Effector memory CD4-positive, alpha-beta T cell (primary cell): ENCODE data around the gene LIMS2.

Experiments used
- DNase-seq, 3 donors: peaks; one replicate each; pipeline ENCODE4 v3.0.0-alpha.2; 2020
- H3K27ac ChIP-seq: 2 replicates; pipeline ENCODE4 v1.7.0; 2013; ENCODE audit warnings: mild to moderate bottlenecking, low read length, moderate library complexity; ENCODE audit not compliant: insufficient read depth, poor library complexity, severe bottlenecking
- H3K27me3 ChIP-seq: replicated peaks from 2 replicates; pipeline ENCODE4 v1.7.0; 2013; ENCODE audit warnings: mild to moderate bottlenecking, low read length; ENCODE audit not compliant: insufficient read depth, control insufficient read depth, poor library complexity, severe bottlenecking
- H3K36me3 ChIP-seq: 2 replicates; pipeline ENCODE4 v1.7.0; 2013; ENCODE audit warnings: mild to moderate bottlenecking, low read length, moderate library complexity; ENCODE audit not compliant: control insufficient read depth, insufficient read depth
- H3K4me1 ChIP-seq: 2 replicates; pipeline ENCODE4 v1.7.0; 2013; ENCODE audit warnings: low read length, mild to moderate bottlenecking; ENCODE audit not compliant: control insufficient read depth, insufficient read depth, poor library complexity, severe bottlenecking
- H3K4me3 ChIP-seq: 2 replicates; pipeline ENCODE4 v1.7.0; 2013; ENCODE audit warnings: low read length, low read depth, mild to moderate bottlenecking; ENCODE audit not compliant: insufficient read depth, poor library complexity, severe bottlenecking
- H3K9me3 ChIP-seq: 2 replicates; pipeline ENCODE4 v1.7.0; 2013; ENCODE audit warnings: mild to moderate bottlenecking, low read length, moderate library complexity; ENCODE audit not compliant: control insufficient read depth

The LIMS2 gene

DNA sequence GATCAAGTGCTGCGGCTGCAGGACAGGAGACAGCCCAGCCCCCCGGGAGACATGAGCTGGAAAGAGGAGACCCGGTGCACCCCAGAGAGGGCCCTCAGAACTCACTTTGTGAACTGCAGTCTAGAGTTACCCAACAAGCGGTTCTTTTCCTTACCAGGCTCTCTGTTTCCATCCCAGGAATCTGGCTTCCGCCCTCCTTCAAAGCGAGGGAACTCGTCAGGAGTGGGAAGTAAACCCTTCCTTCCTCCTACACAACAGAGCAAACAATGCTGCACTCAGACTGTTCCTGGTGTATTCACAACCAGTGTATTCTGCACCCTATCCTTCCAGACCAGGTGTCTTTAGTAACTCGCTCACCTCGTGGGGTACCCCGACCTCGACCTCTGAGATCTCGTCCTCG, 34.0 kb upstream of the LIMS2 start:
- no peak for DNase-seq
- Histone ChIP-seq H3K4me1 (peaks cover under 1% of the 10 kb centered on the region), H3K27ac (no peak overlapping the region), H3K36me3 (peaks cover 38% of the 10 kb centered on the region), H3K9me3 (no peaks in the 10 kb centered on the region), H3K4me3 (no peak overlapping the region), H3K27me3 (no peaks in the 10 kb centered on the region)

DNA sequence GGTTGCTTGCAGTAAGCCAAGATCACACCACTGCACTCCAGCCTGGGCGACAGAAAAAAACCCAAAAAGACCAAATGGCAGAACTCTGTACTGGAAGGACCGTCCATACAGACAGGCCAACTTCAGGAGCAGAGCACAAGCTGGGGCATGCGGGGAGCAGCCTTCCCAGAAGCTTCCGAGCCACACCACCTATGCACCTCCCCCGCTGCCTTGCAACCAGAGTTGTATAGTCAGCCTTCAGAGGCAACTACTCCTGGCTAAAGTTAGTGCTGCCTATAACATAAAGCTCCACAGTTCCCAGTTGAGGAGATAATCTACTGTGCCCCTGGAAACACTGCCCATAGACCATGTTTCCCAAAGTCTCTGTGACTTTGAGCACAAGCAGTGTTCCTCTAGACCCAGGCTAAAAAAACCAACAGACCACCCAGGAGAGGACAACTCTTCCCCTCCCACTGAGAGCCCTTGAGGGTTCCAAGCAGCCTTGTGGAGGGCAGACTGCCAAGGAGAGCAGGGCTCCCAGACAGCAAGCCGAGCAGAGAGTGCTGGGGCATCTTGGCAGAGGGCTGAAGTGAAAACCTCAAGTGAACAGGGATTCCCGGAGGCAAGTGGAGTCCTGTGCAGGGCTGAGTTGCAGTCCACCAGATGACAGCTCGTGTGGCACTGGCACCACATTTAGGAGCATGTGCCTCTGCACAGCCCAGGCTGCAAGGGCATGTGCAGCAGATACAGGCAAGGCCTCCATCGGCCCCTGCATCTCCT, 32.7 kb upstream of the LIMS2 start:
- no peak overlapping the region for H3K4me3 ChIP-seq
- H3K27ac ChIP-seq, result no peak overlapping the region
- H3K27me3 ChIP-seq, result no peaks in the 10 kb centered on the region
- DNase-seq, result no peak
- H3K9me3 ChIP-seq, result no peaks in the 10 kb centered on the region
- H3K36me3 ChIP-seq, result peaks cover 38% of the 10 kb centered on the region
- H3K4me1 ChIP-seq, result peaks cover 10% of the 10 kb centered on the region

DNA sequence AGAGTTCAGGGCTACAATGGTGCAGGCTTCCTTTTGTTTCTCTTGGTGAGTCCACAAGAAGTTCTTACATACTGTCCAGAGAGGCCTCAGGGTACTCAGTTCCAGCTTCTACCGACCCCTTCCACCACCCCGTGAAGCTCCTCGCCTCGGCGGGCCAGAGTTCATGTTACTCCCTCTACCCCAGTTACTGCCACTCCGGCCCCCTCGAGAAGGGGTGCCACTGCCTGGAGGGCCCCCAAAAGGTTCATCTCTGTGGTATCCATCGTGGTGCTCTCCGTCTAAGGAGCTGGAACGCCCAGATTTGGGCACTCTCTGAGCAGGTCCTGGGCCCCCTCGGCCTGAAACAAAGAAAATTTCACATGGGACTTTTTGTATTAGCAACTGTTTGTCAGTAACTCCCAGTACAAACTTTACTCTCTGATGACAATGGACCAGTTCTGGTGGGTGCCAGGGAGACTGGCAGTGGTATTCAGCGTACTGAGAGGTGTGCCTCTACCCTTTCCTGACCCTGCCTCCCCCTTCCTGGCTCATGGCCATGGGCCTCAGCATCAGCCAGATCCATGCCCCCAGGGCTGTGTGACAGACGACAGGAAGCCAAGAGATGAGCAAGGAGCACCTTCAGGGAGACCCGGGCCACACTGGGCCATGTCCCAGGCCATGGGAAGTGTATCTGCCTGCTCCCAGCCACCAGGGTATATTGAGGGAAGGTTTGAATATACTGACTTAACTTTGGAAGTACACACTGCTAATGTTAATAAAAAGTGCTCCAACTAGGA, 31.1 kb upstream of the LIMS2 start:
- Histone ChIP-seq H3K27ac (no peak overlapping the region), H3K27me3 (no peaks in the 10 kb centered on the region), H3K9me3 (no peaks in the 10 kb centered on the region), H3K4me1 (peaks cover 18% of the 10 kb centered on the region), H3K36me3 (peaks cover 38% of the 10 kb centered on the region), H3K4me3 (no peak overlapping the region)
- no peak for DNase-seq

DNA sequence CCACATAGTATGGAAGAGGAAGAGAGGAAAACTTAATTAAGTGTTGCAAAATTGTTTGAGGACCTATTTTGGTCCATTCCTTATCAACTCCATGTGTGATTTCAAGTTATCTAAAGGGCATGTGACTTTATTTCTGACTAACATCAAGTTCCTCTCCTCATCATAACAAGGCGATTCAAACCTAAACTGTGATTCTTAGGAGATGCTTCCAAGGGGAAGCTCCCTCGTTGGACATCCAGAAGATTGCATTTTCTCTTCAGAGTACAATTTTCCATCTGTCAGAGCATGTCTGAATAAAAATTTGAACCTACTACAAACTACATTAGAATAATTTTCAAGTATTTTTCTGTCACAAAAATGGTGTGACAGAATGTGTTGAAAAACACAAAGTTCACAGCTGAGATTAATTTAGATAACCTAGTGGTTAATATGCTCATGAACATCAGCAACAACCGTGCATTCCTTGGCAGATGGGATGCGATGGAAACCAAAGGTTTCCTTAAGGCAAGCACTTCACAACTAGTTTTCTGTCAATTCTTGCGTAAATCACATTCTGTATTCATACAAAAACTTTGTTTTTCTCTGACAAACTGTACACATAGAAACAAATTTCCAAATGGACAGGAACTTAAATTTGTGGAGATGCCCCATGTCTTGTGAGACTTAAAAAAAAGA, 30.2 kb upstream of the LIMS2 start:
- Histone ChIP-seq H3K9me3 (no peaks in the 10 kb centered on the region), H3K27ac (no peak overlapping the region), H3K36me3 (peaks cover 38% of the 10 kb centered on the region), H3K27me3 (no peaks in the 10 kb centered on the region), H3K4me1 (peaks cover 24% of the 10 kb centered on the region), H3K4me3 (no peak overlapping the region)
- DNase-seq, result no peak

DNA sequence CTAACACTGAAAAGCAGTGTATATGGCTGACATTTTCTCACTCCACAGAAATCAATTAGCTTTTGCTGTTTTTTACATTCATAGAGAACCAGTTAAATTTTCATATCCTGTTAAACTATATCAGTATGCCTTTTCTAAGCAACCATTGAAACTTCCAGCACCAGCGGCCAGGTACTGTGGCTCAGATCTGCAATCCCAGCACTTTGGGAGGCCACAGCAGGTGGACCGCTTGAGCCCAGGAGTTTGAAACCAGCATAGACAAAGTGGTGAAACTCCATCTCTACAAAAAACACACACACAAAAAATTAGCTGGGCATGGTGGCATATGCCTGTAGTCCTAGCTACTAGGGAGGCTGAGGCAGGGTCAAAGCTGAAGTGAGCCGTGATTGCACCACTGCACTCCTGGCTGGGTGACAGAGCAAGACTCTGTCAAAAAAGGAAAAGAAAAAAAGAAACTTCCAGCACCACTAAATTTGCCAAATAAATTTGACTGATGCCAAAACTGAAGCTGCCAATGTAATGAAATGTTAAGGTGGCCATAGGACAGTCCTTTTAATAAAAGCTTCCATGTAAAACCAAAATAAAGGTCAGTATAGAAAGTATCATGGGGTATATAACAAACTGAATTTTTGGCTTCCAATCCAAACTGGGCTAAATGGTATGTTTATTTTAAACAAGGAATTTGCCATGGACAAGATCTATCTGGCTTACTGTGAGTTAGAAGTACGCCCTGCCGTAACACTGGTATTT, 29.5 kb upstream of the LIMS2 start:
- H3K36me3 ChIP-seq, result peaks cover 38% of the 10 kb centered on the region
- H3K4me3 ChIP-seq, result no peak overlapping the region
- peaks cover 25% of the 10 kb centered on the region for H3K4me1 ChIP-seq
- no peak overlapping the region for H3K27ac ChIP-seq
- H3K27me3 ChIP-seq, result no peaks in the 10 kb centered on the region
- DNase-seq, result no peak
- no peaks in the 10 kb centered on the region for H3K9me3 ChIP-seq

DNA sequence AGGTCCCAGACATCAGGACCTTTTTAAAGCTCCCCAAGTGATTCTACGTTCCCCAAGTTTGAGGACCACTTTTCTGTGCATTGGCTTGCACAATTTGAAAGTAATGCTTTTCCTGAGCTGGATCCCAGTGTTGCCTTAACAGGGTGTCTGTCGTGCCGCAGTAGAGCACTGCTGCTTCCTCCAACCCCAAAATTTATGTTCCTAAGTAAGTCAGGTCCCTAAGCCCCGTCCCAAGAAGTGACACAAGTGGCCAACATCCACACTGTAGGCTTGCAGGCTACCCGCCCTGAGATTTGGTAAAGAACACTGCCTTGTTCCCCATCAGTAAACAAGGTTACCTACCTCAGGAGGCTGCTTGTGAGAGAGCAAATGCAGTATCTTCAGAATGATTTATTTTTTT, 28.0 kb upstream of the LIMS2 start:
- no peaks in the 10 kb centered on the region for H3K9me3 ChIP-seq
- H3K27me3 ChIP-seq, result no peaks in the 10 kb centered on the region
- H3K4me3 ChIP-seq, result no peak overlapping the region
- DNase-seq, result no peak
- peaks cover 24% of the 10 kb centered on the region for H3K36me3 ChIP-seq
- H3K27ac ChIP-seq, result peak overlapping the region; percentile 26
- H3K4me1 ChIP-seq, result peaks cover 25% of the 10 kb centered on the region

DNA sequence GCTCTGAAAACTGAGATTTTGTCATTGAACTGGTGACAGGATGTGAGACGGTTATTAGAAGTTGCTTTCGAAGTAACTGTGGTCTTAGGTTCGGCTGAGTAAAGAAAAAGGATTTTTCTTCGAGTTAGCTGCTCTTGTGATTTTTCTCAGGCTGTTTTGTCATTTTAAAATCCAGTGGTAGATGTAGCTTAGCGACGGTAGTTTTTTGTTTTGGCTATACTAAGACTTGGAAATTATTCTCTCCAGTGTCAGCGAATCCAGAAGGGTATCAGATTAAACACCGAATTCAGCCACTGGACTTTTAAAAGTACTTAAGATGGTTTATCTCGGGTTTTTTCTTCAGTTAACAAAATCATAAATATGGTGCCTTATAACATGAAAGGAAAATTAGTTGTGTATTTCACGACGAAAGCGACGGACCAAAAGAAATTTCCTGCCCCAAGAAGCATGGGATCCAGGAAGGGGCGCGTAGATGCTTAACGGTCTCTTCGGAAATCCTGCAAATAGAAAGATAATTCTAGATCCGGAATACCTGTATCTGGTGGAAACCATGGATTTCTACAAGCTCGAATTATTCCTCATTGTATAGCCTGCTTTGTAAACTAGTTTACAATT, 27.2 kb upstream of the LIMS2 start:
- Histone ChIP-seq H3K36me3 (peaks cover 19% of the 10 kb centered on the region), H3K27me3 (no peaks in the 10 kb centered on the region), H3K27ac (peak overlapping the region; percentile 84), H3K4me3 (peak overlapping the region; percentile 44), H3K9me3 (no peaks in the 10 kb centered on the region), H3K4me1 (peaks cover 25% of the 10 kb centered on the region)
- DNase-seq, result no peak

DNA sequence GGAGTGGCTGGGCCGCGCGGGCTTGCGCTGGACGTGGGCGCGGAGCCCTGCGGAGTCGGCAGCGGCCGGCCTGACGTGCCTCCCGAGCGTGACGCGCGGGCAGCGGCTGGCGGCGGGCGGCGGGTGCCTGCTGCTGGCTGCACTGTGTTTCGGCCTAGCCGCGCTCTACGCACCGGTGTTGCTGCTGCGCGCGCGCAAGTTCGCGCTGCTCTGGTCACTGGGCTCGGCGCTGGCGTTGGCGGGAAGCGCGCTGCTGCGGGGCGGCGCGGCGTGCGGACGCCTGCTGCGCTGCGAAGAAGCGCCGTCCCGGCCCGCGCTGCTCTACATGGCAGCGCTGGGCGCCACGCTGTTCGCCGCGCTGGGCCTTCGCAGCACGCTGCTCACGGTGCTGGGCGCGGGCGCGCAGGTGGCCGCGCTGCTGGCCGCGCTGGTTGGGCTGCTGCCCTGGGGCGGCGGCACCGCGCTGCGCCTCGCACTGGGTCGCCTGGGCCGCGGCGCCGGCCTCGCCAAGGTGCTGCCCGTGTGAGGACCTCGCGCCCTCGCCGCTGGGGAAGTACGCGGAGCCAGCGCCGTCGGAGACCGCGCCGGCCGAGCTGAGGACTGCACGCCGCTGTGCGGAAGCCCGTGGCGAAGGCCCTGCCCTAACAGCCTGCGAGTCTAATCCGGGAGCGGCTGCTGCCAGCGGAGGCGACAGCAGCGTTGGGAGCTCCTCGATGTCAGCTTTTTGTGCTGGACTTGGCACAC, 26.5 kb upstream of the LIMS2 start:
- DNase-seq, result peak; percentile 63 to 70 (median 69)
- H3K4me3 ChIP-seq, result peak overlapping the region; percentile 72
- peaks cover 14% of the 10 kb centered on the region for H3K36me3 ChIP-seq
- H3K27me3 ChIP-seq, result no peaks in the 10 kb centered on the region
- H3K27ac ChIP-seq, result peak overlapping the region; percentile 84
- H3K9me3 ChIP-seq, result no peaks in the 10 kb centered on the region
- H3K4me1 ChIP-seq, result peaks cover 25% of the 10 kb centered on the region

DNA sequence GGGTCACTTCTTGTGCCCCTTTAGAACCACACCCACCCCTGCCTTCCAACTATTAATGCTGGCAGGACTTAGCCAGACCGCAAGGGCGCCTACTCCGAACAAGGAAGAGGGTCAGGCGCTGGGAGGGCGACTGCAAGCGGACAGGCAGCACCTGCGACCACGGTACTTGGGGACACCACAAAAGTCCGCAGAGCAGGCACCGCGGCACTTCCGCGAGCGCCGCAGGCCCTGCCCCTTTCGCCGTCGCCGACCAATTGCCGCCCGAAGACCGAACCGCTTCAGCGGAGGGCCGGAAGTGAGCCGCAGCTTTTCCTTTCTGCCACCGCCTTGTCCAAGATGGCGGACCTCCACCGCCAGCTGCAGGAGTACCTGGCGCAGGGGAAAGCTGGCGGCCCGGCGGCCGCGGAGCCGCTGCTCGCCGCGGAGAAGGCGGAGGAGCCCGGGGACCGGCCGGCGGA, 25.9 kb upstream of the LIMS2 start, which contains the start of gene SFT2D3:
SFT2D3 (plus strand) TSS at position 305 of the 458 bp plus-strand sequence; CDS start at position 337, 32 bp downstream.
- peak; percentile 79 to 84 (median 80) for DNase-seq
- H3K4me3 ChIP-seq, result peak within 1 kb of the TSS; percentile 72
- peaks cover 25% of the 10 kb centered on the region for H3K4me1 ChIP-seq
- H3K36me3 ChIP-seq, result peaks cover 10% of the 10 kb centered on the region
- peak within 1 kb of the TSS; percentile 84 for H3K27ac ChIP-seq
- no peaks in the 10 kb centered on the region for H3K9me3 ChIP-seq
- H3K27me3 ChIP-seq, result no peaks in the 10 kb centered on the region
